Subcutaneous abdominal adipose tissue (tissue), 5 donors: ENCODE results near the gene CCDC142.

Source experiments
- H3K27ac ChIP-seq: one replicate; pipeline ENCODE4 v1.7.0; 2013; ENCODE audit warnings: low read depth, mild to moderate bottlenecking, inconsistent platforms, low read length, moderate library complexity
- H3K27me3 ChIP-seq, 5 donors: one replicate each; pipeline ENCODE4 v1.7.0; 2013; ENCODE audit warnings: low read length in 5 of 5, inconsistent platforms in 1 of 5; ENCODE audit not compliant: control insufficient read depth in 5 of 5, insufficient read depth in 4 of 5
- H3K36me3 ChIP-seq, 5 donors: one replicate each; pipeline ENCODE4 v1.7.0; 2013; ENCODE audit warnings: low read length in 5 of 5; ENCODE audit not compliant: control insufficient read depth in 5 of 5, insufficient read depth in 5 of 5
- H3K4me1 ChIP-seq, 5 donors: one replicate each; pipeline ENCODE4 v1.7.0; 2013; ENCODE audit warnings: low read length in 5 of 5, mild to moderate bottlenecking in 3 of 5, moderate library complexity in 1 of 5; ENCODE audit not compliant: control insufficient read depth in 5 of 5, insufficient read depth in 5 of 5
- H3K4me3 ChIP-seq, 5 donors: one replicate each; pipeline ENCODE4 v1.7.0; 2013; ENCODE audit warnings: low read length in 5 of 5, low read depth in 1 of 5
- H3K9ac ChIP-seq, 5 donors: one replicate each; pipeline ENCODE4 v1.7.0; 2013; ENCODE audit warnings: low read length in 5 of 5, mild to moderate bottlenecking in 4 of 5, moderate library complexity in 3 of 5
- H3K9me3 ChIP-seq, 5 donors: one replicate each; pipeline ENCODE4 v1.7.0; 2013; ENCODE audit warnings: low read length in 5 of 5; ENCODE audit not compliant: control insufficient read depth in 5 of 5
- donor health status: healthy.
- donor health status: healthy.
- donor health status: healthy.
- donor health status: healthy.
- donor health status: healthy.

Gene CCDC142

DNA sequence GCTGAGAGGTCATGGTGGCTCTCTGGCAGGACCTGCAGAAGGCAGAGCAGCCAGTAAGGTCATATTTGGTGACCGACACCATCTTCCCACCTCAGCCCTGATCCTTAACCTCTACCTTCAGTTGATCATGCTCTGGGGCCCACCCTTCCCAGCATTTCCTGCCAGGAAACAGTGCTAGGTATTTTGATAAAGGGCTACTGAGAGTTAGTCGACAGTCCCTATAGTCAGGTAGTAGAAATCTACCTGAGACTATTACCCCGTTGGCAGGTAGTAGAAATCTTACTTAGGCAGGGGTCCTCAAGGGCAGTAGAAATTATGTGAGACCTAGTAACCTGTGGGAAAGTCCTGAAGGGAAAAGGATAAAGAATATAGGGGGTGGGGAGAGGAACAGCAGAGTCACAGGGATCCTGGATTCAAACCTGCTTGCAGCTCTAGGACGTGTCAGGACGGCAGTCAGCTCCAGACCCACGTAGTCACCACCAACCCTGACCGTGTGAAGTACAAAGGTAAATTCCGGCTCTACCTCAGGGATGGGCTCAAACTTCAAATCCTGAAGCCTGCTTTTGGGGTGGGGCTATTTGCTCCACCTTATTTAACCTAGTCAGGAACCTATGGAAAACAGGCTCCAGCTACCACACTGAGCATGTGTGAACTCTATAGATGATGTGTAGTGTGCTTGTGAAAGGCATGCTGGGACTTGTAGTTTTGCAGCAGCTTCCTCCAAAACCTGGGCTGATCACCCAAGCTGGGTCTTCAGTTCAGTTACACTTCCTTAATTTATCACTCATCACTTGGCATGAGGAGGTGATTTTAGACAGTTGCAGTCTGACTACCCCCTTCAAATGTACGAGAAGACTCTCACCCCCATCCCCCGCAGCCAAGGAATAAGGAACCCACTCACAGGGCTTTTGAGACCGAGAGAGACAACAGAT is 43.2 kb upstream of the CCDC142 start, which contains the start of gene DQX1:
DQX1 (minus strand) TSS at position 515 of the 932 bp plus-strand sequence; CDS start at position 13, 502 bp downstream.
- H3K36me3 ChIP-seq: peaks cover 0 to 32% (median 27%) of the 10 kb centered on the region in 5 donors
- H3K27ac ChIP-seq: no peak within 1 kb of the TSS
- H3K4me3 ChIP-seq: no peak within 1 kb of the TSS
- H3K27me3 ChIP-seq: peaks cover 0 to 3% (median 0%) of the 10 kb centered on the region in 5 donors
- H3K9ac ChIP-seq: no peak within 1 kb of the TSS
- H3K4me1 ChIP-seq: peaks cover 2 to 25% (median 22%) of the 10 kb centered on the region in 5 donors
- no peaks in the 10 kb centered on the region for H3K9me3 ChIP-seq

DNA sequence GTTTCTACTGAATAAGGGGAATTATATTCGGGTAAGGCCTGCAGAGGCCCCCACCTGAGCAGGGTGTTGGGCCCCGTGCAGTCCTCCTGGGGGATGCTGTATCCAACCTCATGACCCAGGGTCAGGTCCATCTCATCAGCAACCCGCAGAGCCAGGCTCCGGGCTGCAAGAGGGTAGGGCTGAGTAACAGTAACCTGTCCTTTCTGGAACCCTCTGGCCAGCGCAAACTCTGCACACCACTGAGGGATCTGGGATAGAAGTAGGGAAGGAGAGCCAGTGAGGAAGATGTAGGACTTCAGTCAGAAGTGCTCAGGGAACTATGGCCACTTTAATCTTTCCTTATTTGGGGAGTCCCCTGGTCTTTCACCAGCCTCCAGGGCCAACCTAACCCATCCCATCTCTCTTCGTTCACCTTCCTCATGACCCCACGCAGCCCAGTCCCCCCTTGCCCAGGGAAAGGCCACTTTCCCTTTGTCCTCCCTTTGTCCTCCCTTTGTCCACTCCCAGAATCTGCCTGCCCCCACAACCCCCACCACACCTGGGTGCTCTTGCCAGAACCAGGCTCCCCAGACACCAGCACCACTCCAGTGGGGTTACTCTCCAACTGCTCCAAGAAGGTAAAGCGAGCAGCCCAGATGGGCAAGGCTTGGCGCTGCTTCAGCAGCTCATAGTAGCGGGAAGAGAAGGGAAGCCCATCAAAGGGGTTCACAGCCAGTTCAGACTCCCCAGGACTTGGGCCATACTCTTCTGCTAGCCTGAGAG is 42.3 kb upstream of the CCDC142 start:
- no peak overlapping the region for H3K4me3 ChIP-seq
- no peak overlapping the region for H3K9ac ChIP-seq
- H3K4me1 ChIP-seq: peaks cover 2 to 17% (median 15%) of the 10 kb centered on the region in 5 donors
- H3K27ac ChIP-seq: no peak overlapping the region
- no peaks in the 10 kb centered on the region for H3K9me3 ChIP-seq
- H3K36me3 ChIP-seq: peaks cover 0 to 32% (median 27%) of the 10 kb centered on the region in 5 donors
- peaks cover 0 to 6% (median 5%) of the 10 kb centered on the region in 5 donors for H3K27me3 ChIP-seq

DNA sequence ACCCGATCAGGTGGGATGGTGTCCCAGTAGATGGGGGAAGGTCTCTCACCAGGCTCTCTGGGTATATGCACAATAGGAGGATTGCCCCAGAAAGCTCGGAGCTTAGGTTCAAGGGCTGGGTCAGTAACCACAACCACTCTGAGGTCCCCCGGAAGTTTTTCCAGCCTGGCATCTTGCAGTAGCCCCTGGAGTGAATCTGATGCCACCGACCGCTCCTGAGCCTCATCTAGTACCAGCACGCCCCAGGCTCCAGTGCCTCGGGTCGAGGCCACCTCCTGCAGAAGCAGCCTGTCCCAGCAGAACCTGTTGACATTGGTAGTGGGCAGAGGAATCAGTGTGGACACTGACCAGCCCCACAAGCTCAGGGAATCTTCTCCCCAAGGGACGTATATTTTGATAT is 41.2 kb upstream of the CCDC142 start:
- H3K36me3 ChIP-seq: peaks cover 0 to 32% (median 27%) of the 10 kb centered on the region in 5 donors
- no peaks in the 10 kb centered on the region for H3K9me3 ChIP-seq
- H3K4me1 ChIP-seq: peaks cover 2 to 13% (median 12%) of the 10 kb centered on the region in 5 donors
- no peak overlapping the region for H3K27ac ChIP-seq
- no peak overlapping the region for H3K9ac ChIP-seq
- H3K4me3 ChIP-seq: no peak overlapping the region
- peaks cover 3 to 16% (median 14%) of the 10 kb centered on the region in 5 donors for H3K27me3 ChIP-seq

DNA sequence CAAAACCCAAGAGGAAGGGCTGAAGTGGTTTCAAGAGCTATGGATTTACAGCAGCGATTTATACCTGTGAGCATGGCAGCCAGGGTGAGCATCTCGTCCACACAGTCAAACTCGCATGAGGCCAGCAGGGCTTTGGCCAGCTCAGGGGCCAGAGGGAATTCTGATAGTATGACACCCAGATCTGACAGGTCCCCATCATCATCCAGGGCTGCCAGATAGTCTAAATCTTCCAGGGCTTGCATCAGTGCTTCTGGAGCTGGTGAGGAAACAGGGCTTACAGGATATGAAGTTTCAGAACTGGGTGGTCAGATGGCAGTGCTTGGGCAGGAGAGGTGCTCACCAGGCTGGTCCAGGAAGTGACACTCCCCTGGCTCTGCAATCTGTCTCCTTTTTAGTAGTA is 39.7 kb upstream of the CCDC142 start:
- H3K4me1 ChIP-seq: no peaks in the 10 kb centered on the region
- peaks cover 16 to 30% (median 28%) of the 10 kb centered on the region in 5 donors for H3K27me3 ChIP-seq
- no peak overlapping the region for H3K4me3 ChIP-seq
- H3K27ac ChIP-seq: no peak overlapping the region
- H3K36me3 ChIP-seq: peaks cover 0 to 23% (median 21%) of the 10 kb centered on the region in 5 donors
- H3K9ac ChIP-seq: no peak overlapping the region
- H3K9me3 ChIP-seq: no peaks in the 10 kb centered on the region

DNA sequence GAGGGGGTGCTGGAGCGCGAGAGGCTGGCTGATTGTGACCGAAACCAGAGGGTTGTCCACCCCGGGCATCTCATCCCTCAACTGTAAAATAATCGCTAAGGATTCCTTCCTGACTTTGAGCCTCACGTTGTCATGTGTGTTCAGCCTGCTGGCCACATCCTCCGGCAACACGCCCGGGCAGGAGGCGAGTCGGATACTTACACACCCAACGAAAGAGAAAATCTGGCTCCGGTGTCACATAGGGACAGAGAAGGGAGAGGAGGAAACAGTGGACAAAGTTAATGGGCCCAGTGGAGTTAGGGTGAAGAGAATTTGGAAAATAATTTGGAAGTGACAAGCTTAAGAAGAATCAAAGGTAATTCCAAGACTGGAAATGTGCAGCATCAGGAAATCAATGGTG is 33.9 kb upstream of the CCDC142 start:
- H3K4me3 ChIP-seq: peak overlapping the region in 4 of 5 donors; percentile 44 to 65 (median 48)
- H3K9ac ChIP-seq: no peak overlapping the region
- H3K27me3 ChIP-seq: peaks cover 55 to 84% (median 69%) of the 10 kb centered on the region in 5 donors

DNA sequence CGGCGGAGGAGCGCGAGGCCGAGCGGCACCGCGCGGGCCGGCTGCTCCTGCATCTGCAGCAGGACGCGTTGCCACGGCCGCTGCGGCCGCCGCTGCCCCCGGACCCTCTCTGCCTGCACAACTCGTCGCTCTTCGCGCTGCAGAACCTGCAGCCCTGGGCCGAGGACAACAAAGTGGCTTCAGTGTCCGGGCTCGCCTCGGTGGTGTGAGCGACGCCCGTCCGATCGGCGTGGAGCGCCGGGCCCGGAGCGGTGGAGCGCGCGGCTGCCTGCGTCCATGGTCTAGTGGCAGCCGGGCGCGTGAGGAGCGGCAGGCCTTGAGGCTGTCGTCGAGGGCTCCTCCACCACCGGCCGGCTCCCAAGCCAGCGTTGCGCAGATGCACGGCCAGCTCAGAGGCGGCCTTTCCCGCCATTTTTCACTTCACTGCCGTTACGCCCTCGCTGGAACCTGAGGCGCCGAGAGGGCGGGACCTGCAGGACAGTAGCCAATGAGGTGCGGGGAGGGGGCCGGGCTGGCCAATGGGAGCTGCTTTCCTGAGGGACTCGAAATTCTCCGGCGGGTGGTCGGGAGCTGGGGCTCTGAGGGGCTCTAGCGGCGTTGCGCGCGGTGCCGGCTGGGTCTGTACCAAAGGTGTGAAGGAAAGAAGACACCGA is 33.3 kb upstream of the CCDC142 start:
- Histone ChIP-seq H3K9me3 (no peaks in the 10 kb centered on the region), H3K27me3 (peaks cover 60 to 90% (median 75%) of the 10 kb centered on the region in 5 donors), H3K27ac (no peak overlapping the region), H3K4me1 (peaks cover 0 to 29% (median 24%) of the 10 kb centered on the region in 5 donors), H3K4me3 (peak overlapping the region in 4 of 5 donors; percentile 44 to 65 (median 48)), H3K36me3 (no peaks in the 10 kb centered on the region), H3K9ac (no peak overlapping the region)

More for the DNA sequence above, 33.9 kb upstream of the CCDC142 start:
- Histone ChIP-seq H3K4me1 (peaks cover 0 to 29% (median 24%) of the 10 kb centered on the region in 5 donors), H3K36me3 (no peaks in the 10 kb centered on the region), H3K9me3 (no peaks in the 10 kb centered on the region), H3K27ac (no peak overlapping the region)

DNA sequence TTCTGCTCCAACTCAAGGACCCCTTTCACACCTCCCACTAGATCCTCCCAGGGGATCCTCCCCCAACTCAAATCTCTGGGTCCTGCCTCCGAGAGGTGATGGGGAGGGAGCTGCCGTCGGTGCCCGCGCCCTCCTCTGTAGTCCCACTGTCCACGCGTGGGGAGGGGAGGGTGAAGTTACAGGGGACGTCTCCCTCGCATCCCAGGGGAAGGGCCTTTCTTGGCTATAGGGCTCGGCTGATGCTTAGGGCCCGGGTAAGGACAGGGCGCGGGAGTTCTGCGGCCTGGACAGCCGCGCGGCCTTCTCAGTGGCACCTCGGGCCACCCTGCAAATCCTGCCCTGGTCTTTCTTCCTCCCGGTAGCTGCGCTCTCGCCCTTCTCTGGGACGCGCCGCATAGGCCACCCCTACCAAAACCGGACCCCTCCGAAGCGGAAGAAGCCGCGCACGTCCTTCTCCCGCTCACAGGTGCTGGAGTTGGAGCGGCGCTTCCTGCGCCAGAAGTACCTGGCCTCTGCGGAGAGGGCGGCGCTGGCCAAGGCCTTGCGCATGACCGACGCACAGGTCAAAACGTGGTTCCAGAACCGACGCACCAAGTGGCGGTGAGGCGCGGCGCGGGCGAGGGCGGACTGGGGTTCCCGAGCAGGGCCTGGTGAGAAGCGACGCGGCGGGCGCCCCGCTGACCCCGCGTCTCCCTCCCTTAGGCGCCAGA is 32.6 kb upstream of the CCDC142 start:
- Histone ChIP-seq H3K9me3 (no peaks in the 10 kb centered on the region), H3K36me3 (no peaks in the 10 kb centered on the region), H3K4me3 (peak overlapping the region in 3 of 5 donors; percentile 45 to 65 (median 52)), H3K27ac (no peak overlapping the region), H3K27me3 (peaks cover 63 to 91% (median 77%) of the 10 kb centered on the region in 5 donors), H3K9ac (no peak overlapping the region), H3K4me1 (peaks cover 0 to 29% (median 24%) of the 10 kb centered on the region in 5 donors)

DNA sequence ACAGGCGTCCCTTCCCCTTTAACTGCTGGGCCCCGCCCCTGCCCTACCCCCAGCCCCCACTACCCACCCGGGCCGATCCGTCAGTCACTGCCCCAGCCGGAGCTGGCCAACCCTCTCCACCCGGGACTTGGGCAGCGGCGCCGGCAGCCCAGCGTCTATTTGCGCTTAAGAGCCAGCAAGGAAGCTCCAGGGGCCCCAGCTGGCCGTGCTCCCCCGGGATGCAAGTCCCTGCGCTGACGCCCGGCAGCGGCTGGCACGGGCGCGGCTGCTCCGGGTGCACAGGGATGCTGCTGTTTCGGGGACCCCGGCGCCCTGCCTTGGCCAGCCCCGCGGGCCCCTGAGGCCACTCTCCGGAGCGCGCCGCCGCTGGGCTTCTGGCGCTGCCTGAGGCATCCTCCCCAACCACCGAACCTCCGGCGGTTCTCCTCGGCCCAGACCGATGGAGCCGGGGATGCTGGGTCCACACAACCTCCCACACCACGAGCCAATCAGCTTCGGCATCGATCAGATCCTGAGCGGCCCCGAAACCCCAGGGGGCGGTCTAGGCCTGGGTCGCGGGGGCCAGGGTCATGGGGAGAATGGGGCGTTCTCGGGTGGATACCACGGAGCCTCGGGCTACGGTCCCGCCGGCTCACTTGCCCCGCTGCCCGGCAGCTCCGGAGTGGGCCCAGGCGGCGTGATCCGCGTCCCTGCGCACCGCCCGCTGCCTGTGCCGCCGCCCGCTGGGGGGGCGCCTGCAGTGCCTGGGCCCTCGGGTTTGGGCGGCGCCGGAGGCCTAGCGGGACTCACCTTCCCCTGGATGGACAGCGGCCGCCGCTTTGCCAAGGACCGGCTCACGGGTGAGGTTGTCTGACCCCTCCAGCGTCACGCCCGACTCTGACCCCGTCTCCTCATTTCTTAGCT is 31.8 kb upstream of the CCDC142 start, which contains the start of gene TLX2:
TLX2 (plus strand) TSS at position 83 of the 903 bp plus-strand sequence; CDS start at position 440, 357 bp downstream.
- Histone ChIP-seq H3K9ac (no peak within 1 kb of the TSS), H3K4me1 (peaks cover 0 to 29% (median 24%) of the 10 kb centered on the region in 5 donors), H3K36me3 (no peaks in the 10 kb centered on the region), H3K27ac (no peak within 1 kb of the TSS), H3K9me3 (no peaks in the 10 kb centered on the region), H3K4me3 (no peak within 1 kb of the TSS), H3K27me3 (peaks cover 64 to 89% (median 75%) of the 10 kb centered on the region in 5 donors)
